GM18511 (cell line): ENCODE results near the gene SMPD3.

Experiments
- ATAC-seq: cut with Tn5 transposase; IDR thresholded peaks from one replicate; pipeline ENCODE4 v1.9.1; 2021; ENCODE audit warnings: mild to moderate bottlenecking, moderate library complexity; ENCODE audit not compliant: unreplicated experiment

Gene SMPD3

GRCh38 chr16:68359398-68360191 lies 88.7 kb downstream of the SMPD3 start:
- ATAC-seq = no peak

GRCh38 chr16:68358951-68359350 lies 89.4 kb downstream of the SMPD3 start:
- no peak for ATAC-seq

GRCh38 chr16:68357923-68358322 lies 90.4 kb downstream of the SMPD3 start:
- ATAC-seq = no peak

- ATAC-seq = no peak
Measured at GRCh38 chr16:68357521-68357922, 90.8 kb downstream of the SMPD3 start.

GRCh38 chr16:68356919-68357286 lies 91.4 kb downstream of the SMPD3 start:
- no peak for ATAC-seq

- peak; percentile 80 for ATAC-seq
Measured at GRCh38 chr16:68356249-68356918, 91.9 kb downstream of the SMPD3 start.

- peak; percentile 21 for ATAC-seq
Measured at GRCh38 chr16:68355447-68356248, 92.7 kb downstream of the SMPD3 start.

GRCh38 chr16:68354816-68355215 lies 93.5 kb downstream of the SMPD3 start:
- ATAC-seq = no peak

- ATAC-seq = no peak
Measured at GRCh38 chr16:68353366-68353765, 94.9 kb downstream of the SMPD3 start.

- no peak for ATAC-seq
Measured at GRCh38 chr16:68351991-68352431, 96.3 kb downstream of the SMPD3 start.

GRCh38 chr16:68351463-68351862 lies 96.8 kb downstream of the SMPD3 start:
- no peak for ATAC-seq

- no peak for ATAC-seq
Measured at GRCh38 chr16:68350813-68351350, 97.4 kb downstream of the SMPD3 start.

- no peak for ATAC-seq
Measured at GRCh38 chr16:68349838-68350410, 98.4 kb downstream of the SMPD3 start.

GRCh38 chr16:68348639-68349445 lies 99.5 kb downstream of the SMPD3 start:
- no peak for ATAC-seq

GRCh38 chr16:68347605-68348004 lies 100.7 kb downstream of the SMPD3 start:
- ATAC-seq = no peak

GRCh38 chr16:68346892-68347480 lies 101.3 kb downstream of the SMPD3 start:
- no peak for ATAC-seq

- ATAC-seq = no peak
Measured at GRCh38 chr16:68345958-68346635, 102.2 kb downstream of the SMPD3 start.

- no peak for ATAC-seq
Measured at GRCh38 chr16:68345351-68345810, 102.9 kb downstream of the SMPD3 start.

- no peak for ATAC-seq
Measured at GRCh38 chr16:68344252-68344651, 104.1 kb downstream of the SMPD3 start.
